CD4-positive, alpha-beta T cell treated with Interleukin-4 for 1 hour (primary cell): Measurements from ENCODE around the gene SYT13.

Experiments used
- DNase-seq, 2 donors: peaks; one replicate each; pipeline ENCODE4 v3.0.0-alpha.2; 2020 to 2022

The SYT13 gene

GRCh38 chr11:45305874-45306623 lies 19.9 kb upstream of the SYT13 start:
- DNase-seq, result no peak

- DNase-seq, result no peak
These were observed 18.8 kb upstream of the SYT13 start for GRCh38 chr11:45304992-45305335.

- no peak for DNase-seq
These were observed 18.2 kb upstream of the SYT13 start for GRCh38 chr11:45304111-45304991.

GRCh38 chr11:45303316-45303715 lies 17.2 kb upstream of the SYT13 start:
- DNase-seq, result no peak

- DNase-seq, result no peak
These were observed 15.6 kb upstream of the SYT13 start for GRCh38 chr11:45301537-45302246.

GRCh38 chr11:45300715-45301114 lies 14.6 kb upstream of the SYT13 start:
- no peak for DNase-seq

- peak in 1 of 2 donors; percentile 17 for DNase-seq
These were observed 12.6 kb upstream of the SYT13 start for GRCh38 chr11:45298718-45299117.

GRCh38 chr11:45296075-45296474 lies 9.9 kb upstream of the SYT13 start:
- DNase-seq, result no peak

GRCh38 chr11:45294499-45294898 lies 8.4 kb upstream of the SYT13 start:
- no peak for DNase-seq

GRCh38 chr11:45293566-45294192 lies 7.5 kb upstream of the SYT13 start:
- peak; percentile 60 to 69 for DNase-seq

GRCh38 chr11:45290586-45290985 lies 4.4 kb upstream of the SYT13 start:
- no peak for DNase-seq

- DNase-seq, result no peak
These were observed 3.2 kb upstream of the SYT13 start for GRCh38 chr11:45289369-45289768.

- no peak for DNase-seq
These were observed 2.2 kb upstream of the SYT13 start for GRCh38 chr11:45288339-45288738.

- no peak for DNase-seq
These were observed 1.3 kb upstream of the SYT13 start for GRCh38 chr11:45287316-45287903.

- no peak for DNase-seq
These were observed 802 bp downstream of the SYT13 start for GRCh38 chr11:45285250-45285828.

GRCh38 chr11:45282081-45282480 lies 4.1 kb downstream of the SYT13 start:
- no peak for DNase-seq

GRCh38 chr11:45280449-45280848 lies 5.7 kb downstream of the SYT13 start:
- no peak for DNase-seq

- DNase-seq, result no peak
These were observed 6.5 kb downstream of the SYT13 start for GRCh38 chr11:45279645-45280044.

- no peak for DNase-seq
These were observed 7.4 kb downstream of the SYT13 start for GRCh38 chr11:45278714-45279113.

- no peak for DNase-seq
These were observed 10.3 kb downstream of the SYT13 start for GRCh38 chr11:45275828-45276227.

GRCh38 chr11:45274206-45274605 lies 11.9 kb downstream of the SYT13 start:
- DNase-seq, result no peak

- no peak for DNase-seq
These were observed 12.6 kb downstream of the SYT13 start for GRCh38 chr11:45273509-45273908.
